Effector memory CD4-positive, alpha-beta T cell (primary cell): Measurements from ENCODE around the gene PSPH.
"Not testable (repeated sequence)": the region's sequence is repeated elsewhere in the genome, so short reads cannot be mapped to it uniquely, and the experiment has no call there.

Experiments
- DNase-seq, 3 donors: peaks; one replicate each; pipeline ENCODE4 v3.0.0-alpha.2; 2020
- H3K27ac ChIP-seq: 2 replicates; pipeline ENCODE4 v1.7.0; 2013; ENCODE audit warnings: mild to moderate bottlenecking, low read length, moderate library complexity; ENCODE audit not compliant: insufficient read depth, poor library complexity, severe bottlenecking
- H3K27me3 ChIP-seq: replicated peaks from 2 replicates; pipeline ENCODE4 v1.7.0; 2013; ENCODE audit warnings: mild to moderate bottlenecking, low read length; ENCODE audit not compliant: insufficient read depth, control insufficient read depth, poor library complexity, severe bottlenecking
- H3K36me3 ChIP-seq: 2 replicates; pipeline ENCODE4 v1.7.0; 2013; ENCODE audit warnings: mild to moderate bottlenecking, low read length, moderate library complexity; ENCODE audit not compliant: control insufficient read depth, insufficient read depth
- H3K4me1 ChIP-seq: 2 replicates; pipeline ENCODE4 v1.7.0; 2013; ENCODE audit warnings: low read length, mild to moderate bottlenecking; ENCODE audit not compliant: control insufficient read depth, insufficient read depth, poor library complexity, severe bottlenecking
- H3K4me3 ChIP-seq: 2 replicates; pipeline ENCODE4 v1.7.0; 2013; ENCODE audit warnings: low read length, low read depth, mild to moderate bottlenecking; ENCODE audit not compliant: insufficient read depth, poor library complexity, severe bottlenecking
- H3K9me3 ChIP-seq: 2 replicates; pipeline ENCODE4 v1.7.0; 2013; ENCODE audit warnings: mild to moderate bottlenecking, low read length, moderate library complexity; ENCODE audit not compliant: control insufficient read depth

PSPH gene

DNA sequence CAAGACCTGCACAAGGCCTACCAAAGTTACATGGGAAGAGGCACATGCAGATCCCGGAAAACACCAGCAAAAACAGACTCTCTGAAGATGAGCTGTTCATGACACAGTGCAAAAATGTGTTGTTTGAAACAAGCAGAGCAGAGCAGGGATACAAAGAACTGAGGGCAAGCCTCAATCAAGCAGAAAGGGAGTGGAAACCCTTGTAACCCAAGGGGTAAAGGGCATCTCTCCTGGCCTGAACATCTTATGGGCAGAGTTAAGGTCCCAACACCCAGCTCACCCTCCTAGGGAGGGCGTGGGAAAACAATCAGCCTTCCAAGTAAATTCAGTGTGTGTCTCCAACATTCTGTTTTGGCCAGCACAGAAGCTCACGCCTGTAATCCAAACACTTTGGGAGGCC, 10.5 kb downstream of the PSPH start:
- no peak overlapping the region for H3K27ac ChIP-seq
- no peak for DNase-seq
- no peaks in the 10 kb centered on the region for H3K4me1 ChIP-seq
- no peaks in the 10 kb centered on the region for H3K36me3 ChIP-seq
- no peaks in the 10 kb centered on the region for H3K27me3 ChIP-seq
- no peak overlapping the region for H3K4me3 ChIP-seq
- H3K9me3 ChIP-seq, result no peaks in the 10 kb centered on the region

DNA sequence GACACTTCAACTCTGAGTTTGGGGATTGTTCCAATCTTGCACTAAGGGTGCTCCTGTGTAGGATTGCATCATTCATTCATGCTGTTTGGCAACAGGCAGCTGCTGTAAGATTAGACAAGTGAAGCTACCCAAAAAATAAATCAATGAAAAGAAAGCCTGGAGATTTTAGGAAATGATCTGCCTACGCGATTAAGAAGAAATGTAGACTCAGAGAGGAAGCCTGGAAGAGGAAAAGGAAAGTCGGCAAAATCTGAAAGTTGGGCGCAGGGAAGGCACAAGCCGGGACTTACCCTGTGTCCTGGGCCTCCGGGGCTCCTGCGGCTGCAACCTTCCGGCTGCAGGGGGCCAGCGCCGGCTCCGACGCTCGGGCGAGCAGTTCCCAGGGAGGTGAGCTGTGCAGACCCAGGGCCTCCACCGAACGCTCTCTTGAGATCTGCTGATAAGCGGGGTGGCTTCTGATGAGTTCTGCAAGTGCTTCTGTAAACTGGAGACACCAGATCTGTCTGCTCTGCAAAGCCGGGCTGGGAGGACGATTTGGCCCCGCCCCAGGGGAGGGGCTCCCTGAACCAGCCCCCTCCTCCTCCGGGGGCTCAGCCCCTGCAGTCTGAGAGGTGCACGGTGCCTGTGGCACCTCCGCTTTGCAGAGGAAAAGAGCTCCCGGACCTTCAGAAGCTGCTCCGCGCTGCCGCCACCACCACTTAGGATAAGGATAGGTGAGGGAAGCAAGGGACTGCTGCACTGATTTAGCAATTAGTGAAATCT, 17.4 kb downstream of the PSPH start:
- Histone ChIP-seq H3K27me3 (no peaks in the 10 kb centered on the region), H3K9me3 (no peaks in the 10 kb centered on the region), H3K4me3 (peak overlapping the region; percentile 91), H3K36me3 (no peaks in the 10 kb centered on the region), H3K27ac (peak overlapping the region; percentile 37), H3K4me1 (no peaks in the 10 kb centered on the region)
- peak; percentile 40 to 61 (median 53) for DNase-seq

DNA sequence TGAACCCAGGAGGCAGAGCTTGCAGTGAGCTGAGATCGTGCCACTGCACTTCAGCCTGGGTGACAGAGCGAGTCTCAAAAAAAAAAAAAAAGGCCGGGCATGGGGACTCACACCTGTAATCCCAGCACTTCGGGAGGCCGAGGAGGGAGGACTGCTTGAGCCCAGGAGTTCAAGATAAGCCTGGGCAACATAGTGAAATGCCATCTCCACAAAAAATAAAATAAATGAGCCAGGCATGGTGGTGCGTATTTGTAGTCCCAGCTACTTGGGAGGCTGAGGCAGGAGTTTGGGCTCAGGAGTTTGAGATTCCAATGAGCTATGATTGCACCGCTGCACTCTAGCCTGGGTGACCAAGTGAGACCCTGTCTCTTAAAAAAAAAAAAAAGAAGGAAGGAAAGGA, 18.7 kb downstream of the PSPH start:
- not testable (repeated sequence) for H3K36me3 ChIP-seq, H3K4me3 ChIP-seq, H3K27me3 ChIP-seq, DNase-seq, H3K4me1 ChIP-seq, H3K27ac ChIP-seq, H3K9me3 ChIP-seq

- H3K27me3 ChIP-seq, H3K9me3 ChIP-seq, H3K4me3 ChIP-seq, DNase-seq, H3K27ac ChIP-seq, H3K36me3 ChIP-seq, H3K4me1 ChIP-seq: not testable (repeated sequence)
These were observed 19.7 kb downstream of the PSPH start for GRCh38 chr7:56031556-56031955.

GRCh38 chr7:56030340-56030739, 20.9 kb downstream of the PSPH start:
- Histone ChIP-seq H3K9me3 (no peaks in the 10 kb centered on the region), H3K27me3 (no peaks in the 10 kb centered on the region), H3K36me3 (no peaks in the 10 kb centered on the region), H3K4me1 (no peaks in the 10 kb centered on the region), H3K4me3 (no peak overlapping the region), H3K27ac (no peak overlapping the region)
- no peak for DNase-seq

DNA sequence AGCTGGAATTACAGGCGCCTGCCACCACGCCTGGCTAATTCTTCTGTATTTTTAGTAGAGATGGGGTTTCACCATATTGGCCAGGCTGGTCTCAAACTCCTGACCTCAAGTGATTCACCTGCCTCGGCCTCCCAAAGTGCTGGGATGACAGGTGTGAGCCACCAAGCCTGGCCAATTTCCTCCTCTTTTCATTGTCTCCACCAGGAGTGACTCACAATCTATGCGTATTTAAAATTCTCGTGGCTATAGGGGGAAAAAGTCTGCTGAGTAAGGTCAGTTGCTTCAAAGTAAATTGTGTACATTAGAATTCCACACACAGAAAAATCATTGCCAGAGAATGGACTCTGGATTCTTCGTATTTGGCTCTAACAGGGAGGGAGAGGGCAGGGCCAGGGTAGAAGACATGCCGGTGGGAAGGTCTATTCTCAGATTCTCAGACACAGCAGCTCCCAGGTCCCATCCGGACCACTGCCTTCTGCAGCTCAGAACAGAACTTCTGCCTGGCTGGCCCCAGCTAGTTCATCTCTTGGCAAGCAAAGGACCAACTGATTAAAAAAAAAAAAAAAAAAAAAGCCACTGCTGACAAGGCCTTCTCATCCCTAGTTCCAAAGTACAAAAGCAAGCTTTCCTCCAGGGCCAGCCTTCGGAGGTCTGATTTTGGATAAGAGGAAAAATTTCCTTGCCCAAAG, 22.2 kb downstream of the PSPH start:
- DNase-seq, result no peak
- Histone ChIP-seq H3K27me3 (no peaks in the 10 kb centered on the region), H3K9me3 (no peaks in the 10 kb centered on the region), H3K4me1 (no peaks in the 10 kb centered on the region), H3K36me3 (no peaks in the 10 kb centered on the region), H3K27ac (no peak overlapping the region), H3K4me3 (no peak overlapping the region)

DNA sequence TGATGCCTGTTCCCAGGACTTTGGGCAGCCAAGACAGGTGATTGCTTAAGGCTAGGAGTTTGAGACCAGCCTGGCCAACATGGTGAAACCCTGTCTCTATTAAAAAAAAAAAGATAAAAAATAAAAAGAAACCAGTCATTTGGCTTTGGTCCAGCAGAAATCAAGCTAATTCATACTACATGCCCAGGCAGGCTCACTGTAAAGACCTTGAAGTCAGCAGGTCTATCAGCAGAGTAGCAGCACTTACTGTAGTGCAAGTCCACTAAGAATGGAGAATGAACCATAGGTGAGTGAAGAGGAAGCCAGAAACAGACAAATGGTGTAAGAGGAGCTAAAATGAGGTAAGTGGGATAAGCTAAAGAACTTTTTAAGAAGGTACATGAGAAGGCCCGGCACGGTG, 24.7 kb downstream of the PSPH start:
- no peaks in the 10 kb centered on the region for H3K27me3 ChIP-seq
- no peaks in the 10 kb centered on the region for H3K36me3 ChIP-seq
- no peak for DNase-seq
- no peaks in the 10 kb centered on the region for H3K9me3 ChIP-seq
- no peaks in the 10 kb centered on the region for H3K4me1 ChIP-seq
- H3K4me3 ChIP-seq, result no peak overlapping the region
- no peak overlapping the region for H3K27ac ChIP-seq

DNA sequence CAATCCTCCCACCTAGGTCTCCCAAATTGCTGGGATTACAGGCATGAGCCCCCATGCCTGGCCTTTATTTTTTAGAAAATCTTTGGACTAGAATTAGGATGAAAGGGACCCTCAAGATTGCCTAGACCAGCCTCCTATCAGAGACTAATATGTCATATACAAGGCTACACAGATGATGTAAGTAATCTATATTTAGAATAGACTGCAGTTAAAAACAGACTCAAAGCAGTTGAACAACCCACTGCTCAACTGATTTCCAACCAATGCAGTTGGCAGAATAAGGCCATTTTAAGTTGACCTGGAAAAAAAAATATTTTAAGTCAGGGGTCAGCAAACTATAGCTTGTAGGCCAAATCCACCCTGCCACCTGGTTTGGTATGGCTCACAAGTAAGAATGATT, 27.7 kb downstream of the PSPH start:
- Histone ChIP-seq H3K4me1 (no peaks in the 10 kb centered on the region), H3K36me3 (no peaks in the 10 kb centered on the region), H3K4me3 (no peak overlapping the region), H3K27ac (no peak overlapping the region), H3K27me3 (no peaks in the 10 kb centered on the region), H3K9me3 (no peaks in the 10 kb centered on the region)
- DNase-seq, result no peak

GRCh38 chr7:56019501-56019900, 31.7 kb downstream of the PSPH start:
- Histone ChIP-seq H3K9me3 (no peaks in the 10 kb centered on the region), H3K4me1 (no peaks in the 10 kb centered on the region), H3K27ac (no peak overlapping the region), H3K36me3 (no peaks in the 10 kb centered on the region), H3K4me3 (no peak overlapping the region), H3K27me3 (no peaks in the 10 kb centered on the region)
- no peak for DNase-seq

GRCh38 chr7:56017015-56017414, 34.2 kb downstream of the PSPH start:
- H3K27me3 ChIP-seq, DNase-seq, H3K36me3 ChIP-seq: not testable (repeated sequence)

More at GRCh38 chr7:56017015-56017414, 34.2 kb downstream of the PSPH start:
- not testable (repeated sequence) for H3K9me3 ChIP-seq, H3K27ac ChIP-seq, H3K4me3 ChIP-seq, H3K4me1 ChIP-seq
